ENCODE measurements around the gene ALG10B.

DNA sequence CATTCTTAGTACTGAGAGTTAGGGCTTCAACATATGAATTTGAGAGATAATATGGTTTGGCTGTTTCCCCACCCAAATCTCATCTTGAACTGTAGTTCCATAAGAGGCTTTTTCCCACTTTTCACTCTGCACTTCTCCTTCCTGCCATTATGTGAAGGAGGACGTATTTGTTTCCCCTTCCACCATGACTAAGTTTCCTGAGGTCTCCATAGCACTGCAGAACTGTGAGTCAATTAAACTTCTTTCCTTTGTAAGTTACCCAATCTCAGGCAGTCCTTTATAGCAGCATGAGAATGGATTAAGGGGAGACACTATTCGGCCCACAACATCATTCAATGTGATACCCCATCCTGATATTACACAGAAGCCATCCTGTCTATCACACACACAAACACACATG, 36.8 kb upstream of the ALG10B start:
- TF ChIP-seq, protein P1, sequence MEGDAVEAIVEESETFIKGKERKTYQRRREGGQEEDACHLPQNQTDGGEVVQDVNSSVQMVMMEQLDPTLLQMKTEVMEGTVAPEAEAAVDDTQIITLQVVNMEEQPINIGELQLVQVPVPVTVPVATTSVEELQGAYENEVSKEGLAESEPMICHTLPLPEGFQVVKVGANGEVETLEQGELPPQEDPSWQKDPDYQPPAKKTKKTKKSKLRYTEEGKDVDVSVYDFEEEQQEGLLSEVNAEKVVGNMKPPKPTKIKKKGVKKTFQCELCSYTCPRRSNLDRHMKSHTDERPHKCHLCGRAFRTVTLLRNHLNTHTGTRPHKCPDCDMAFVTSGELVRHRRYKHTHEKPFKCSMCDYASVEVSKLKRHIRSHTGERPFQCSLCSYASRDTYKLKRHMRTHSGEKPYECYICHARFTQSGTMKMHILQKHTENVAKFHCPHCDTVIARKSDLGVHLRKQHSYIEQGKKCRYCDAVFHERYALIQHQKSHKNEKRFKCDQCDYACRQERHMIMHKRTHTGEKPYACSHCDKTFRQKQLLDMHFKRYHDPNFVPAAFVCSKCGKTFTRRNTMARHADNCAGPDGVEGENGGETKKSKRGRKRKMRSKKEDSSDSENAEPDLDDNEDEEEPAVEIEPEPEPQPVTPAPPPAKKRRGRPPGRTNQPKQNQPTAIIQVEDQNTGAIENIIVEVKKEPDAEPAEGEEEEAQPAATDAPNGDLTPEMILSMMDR (IDR thresholded peaks at IDR 0.05): no peak
- TF ChIP-seq POLR2A (IDR thresholded peaks at IDR 0.05): no peak
